M059J (cell line): ENCODE data around the gene DNAH10. TPM values are rescaled to one million over a fixed set of nuclear protein-coding genes. Genes with fewer than 3 reads are reported as not detected.
A peak's percentile ranks its signal among the peaks of the same experiment; 100 is the strongest.

Experiments
- DNase-seq: peaks from one replicate; pipeline ENCODE4 v3.0.0-alpha.2; 2012; ENCODE audit warnings: low read depth
- total RNA-seq: library from RNA; depleted of rRNA; stranded (reverse); fragments of >200 nt; shearing (Covaris generic); gene quantifications from 2 replicates; pipeline ENCODE4 v1.2.3, GENCODE V29; 2014; rRNA removed

The DNAH10 gene
- total RNA-seq, 1 experiment from 2014 or later = not detected

DNA sequence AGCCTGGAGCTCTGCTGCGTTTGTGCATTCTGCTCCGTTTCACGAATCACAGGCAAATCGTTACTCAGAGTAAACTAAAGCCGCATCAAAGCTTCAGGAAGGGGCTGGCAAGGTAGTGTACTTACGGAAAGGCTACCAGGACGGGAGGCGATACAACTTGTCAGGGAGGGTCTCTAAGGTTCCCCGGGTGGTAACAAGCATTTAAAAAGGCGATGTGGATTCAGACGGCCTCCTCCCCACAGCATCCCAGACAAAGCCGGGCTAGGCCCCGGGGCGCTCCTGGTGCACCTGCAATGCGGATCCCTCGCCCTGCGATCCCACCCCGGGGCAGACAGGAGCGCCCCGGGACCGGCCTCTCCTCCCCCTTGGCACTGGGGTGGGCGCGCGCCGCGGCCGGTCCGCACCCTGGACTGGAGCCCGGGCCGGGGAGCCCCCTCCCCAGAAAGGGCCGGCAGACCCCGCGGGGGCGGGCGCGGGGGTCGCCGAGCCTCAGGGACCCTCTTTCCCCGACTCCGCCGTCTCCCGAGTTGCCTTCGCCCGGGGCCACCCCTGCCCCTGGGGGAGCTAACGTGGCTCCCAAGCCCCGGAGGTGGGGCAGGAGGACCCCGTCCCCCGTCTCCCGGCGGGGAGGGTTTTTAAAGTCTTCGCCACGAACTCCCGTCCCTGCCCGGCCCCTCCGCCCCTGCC lies 209.8 kb downstream of the DNAH10 start:
- DNase-seq = peak; percentile 53

DNA sequence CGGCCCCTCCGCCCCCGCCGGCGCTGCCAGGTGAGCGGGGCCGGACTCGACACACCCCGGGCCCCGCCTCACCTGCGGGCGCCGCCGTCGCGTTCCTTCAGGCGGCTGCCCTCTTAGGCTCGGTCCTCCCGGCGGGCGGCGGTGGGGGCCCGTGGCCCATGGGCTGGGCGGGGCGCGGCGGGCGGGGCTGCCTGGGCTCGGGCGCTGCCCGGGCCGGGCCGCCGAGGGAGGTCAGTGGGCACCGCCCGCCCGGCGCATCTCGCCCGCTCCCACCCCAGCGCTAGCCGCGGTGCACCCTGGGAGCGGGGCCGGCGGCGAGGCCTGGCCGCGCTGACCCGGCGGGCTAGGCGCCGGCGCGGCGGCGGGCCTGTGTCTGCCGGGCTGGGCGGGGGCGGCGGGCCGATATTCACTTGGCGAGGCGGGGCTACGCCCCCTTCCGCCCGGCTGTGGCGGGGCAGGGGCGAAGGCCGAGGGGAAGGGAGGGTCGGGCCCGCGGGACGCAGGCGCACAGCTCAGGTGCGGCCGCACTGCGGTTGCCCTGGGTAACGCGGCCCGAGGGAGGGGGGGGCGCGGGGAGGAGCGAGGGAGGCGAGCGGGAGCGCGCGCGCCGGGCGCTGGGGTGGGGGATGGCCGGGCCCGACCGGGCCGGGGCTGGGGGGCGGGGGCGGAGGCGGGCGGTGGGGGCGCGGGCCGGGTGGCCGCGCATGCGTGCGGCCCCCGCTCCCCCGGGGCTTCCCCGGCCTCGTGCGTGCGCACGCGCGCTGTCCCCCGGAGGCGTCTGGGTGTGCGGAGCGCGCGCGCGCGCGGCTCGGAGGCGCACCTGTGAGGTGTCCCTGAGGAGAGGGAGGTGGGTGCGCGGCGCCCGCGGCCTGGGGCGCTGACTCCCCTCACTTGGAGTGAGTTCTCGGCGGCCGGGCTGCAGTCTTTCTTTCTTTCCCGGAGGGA lies 210.6 kb downstream of the DNAH10 start, which contains the start of the genes CCDC92 and ZNF664:
Gene CCDC92, minus strand, starts transcription at position 375 of the 945 bp plus-strand sequence. CDS start 28,526 bp downstream, outside the sequence.
Gene ZNF664, plus strand, starts transcription at position 759 of the 945 bp plus-strand sequence. CDS start 38,930 bp downstream, outside the sequence.
- DNase-seq = peak; percentile 83

DNA sequence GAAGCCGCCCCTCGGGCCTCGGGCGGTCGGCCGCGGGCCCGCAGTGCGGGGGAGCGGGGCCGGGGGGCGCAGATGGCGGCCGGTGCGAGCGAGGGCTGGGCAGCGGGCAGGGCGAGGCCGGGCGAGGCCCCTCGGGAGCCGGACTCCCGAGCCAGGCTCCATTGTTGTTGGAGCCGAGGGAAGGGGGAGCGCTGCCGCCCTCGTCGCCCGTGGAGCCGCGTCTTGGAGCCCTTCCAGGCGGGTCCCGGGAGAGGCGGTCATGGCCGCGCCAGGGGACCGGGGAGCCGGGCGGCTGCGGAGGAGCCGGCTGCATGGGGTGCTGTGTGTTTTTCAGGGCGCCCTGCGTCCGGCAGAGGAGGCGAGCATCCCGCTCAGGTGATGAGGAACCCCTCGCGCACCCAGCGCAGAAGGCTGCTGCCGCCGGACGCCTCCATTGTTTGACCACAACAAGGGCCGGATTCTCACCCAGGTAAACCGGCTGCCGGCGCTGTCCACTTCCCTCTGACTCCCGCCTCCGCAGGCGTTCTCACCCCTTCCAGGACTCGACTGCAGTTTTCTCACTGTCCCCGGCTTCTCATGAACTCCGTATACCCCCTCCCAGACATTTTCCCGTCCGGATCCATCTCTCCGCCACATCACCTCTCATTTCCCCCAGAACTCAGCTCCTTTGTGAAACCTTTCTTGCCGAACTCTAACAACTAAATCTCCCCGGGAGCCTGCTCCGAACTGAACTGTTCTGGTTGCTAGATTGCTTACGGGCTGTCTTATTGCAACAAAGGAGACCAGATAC lies 211.6 kb downstream of the DNAH10 start:
- peak; percentile 19 for DNase-seq

DNA sequence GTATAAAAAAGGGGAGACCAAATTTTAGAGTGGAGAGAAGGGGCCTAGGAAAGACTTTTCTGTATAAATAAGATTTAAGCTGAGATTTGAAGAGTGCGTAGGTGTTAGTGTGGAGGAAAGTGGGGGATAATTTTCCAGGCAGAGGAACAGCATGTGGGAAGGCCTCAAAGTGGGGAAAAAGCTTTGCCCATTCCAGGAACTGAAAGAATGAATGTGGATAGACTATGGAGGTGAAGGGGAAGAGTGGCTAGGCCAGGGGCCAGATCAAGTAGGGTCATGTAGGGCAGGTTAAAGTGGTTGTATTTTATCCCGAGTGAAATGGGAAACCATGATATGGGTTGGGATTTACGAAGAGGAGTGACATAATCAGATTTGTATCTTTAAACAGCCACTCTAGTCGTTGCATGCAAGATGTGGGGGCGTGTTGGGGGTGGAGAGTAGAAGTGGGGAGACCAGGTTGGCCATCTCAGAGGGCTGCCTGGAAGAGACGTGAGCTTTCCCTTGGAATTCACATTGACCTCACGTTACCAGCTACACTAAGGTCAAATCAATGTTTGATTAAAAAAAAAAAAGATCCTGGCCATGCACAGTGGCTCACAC lies 214.2 kb downstream of the DNAH10 start:
- no peak for DNase-seq

DNA sequence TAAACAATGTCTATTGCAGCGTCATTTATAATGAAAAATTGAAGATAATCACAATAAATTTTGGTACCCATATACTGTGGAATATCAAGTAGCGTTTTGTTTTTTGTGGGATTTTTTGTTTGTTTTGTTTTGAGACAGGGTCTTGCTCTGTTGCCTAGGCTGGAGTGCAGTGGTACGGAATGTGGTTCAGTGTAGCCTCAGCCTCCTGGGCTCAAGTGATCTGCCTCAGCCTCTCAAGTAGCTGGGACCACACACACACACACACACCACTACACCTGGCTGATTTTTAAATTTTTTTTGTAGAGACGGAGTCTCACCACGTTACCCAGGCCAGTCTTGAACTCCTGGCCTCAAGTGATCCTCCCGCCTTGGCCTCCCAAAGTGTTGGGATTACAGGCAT lies 217.5 kb downstream of the DNAH10 start:
- no peak for DNase-seq

DNA sequence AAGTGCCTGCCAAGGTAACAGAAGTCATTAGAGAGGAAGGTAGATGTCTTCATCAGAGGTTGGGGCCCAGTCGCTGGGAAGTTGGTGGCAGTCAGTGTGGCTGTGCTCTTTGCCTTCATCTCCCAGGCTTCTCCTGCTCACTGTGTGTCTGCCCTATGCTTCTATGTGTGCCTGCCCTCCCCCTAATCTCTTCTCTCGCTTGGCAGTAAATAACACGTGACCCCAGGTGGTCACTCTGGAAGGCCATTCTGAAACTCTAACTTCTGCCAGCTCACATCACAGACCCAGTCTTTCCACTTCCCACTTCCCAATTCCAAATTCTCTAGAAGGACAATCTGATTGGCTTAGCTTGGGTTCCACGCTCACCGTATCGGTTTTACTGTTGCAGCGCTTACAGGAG lies 220.2 kb downstream of the DNAH10 start:
- DNase-seq = no peak

DNA sequence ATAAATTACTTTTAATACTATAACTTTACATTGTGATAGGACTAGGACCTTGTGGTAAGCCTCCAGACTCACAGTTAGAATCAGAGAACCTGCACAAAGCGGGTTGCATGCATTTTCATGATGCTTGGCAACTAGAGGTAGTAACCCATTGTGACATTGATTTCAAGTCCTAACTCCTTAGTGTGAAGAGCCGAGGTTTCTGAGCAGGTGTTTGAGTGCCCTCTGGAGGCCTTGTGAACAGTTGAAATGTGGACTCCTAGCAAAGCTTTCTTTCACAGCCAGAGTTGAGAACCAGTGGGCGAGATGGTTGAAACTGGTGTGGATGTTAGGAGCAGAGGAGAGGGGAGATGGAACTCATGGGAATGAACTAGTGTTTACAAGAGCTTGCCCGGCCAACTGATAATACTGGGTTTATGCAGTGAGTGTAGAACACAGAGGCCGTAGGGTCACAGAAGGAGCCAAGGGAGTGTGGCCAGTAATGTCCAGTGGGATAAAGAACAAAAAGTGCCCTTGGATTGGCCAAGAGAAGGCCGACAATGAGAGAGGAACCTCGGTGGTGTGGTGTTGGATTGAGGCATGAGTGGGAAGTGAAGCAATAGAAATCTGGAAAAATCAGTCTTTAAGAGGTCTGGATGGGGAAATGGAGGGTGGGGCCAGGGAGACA lies 221.9 kb downstream of the DNAH10 start:
- DNase-seq = peak; percentile 64

DNA sequence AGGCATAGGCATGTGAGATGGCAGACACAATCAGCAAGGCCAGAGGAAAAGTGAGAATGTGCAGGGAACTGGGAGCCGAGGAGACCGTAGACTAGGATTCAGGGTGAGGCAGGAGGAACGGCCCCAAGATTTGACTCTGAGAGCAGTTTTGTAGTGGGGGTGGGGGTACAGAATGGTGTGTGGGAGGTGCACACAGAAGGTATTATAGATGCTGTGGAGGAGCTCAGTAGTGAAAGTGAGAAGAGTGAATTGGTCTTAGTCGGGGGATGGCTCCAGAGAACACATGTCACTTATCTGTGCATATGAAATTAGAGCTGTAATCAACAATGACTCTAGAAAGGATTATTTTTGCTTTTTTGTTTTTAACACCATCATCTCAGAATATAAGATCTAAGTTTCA lies 222.8 kb downstream of the DNAH10 start:
- DNase-seq = no peak

Other genes starting within 250 kb of the DNAH10 start
- 9.2 and 15.7 TPM in 2 replicates for gene RILPL1, start 228.6 kb upstream of the DNAH10 start, total RNA-seq
- 294 and 301 TPM in 2 replicates for gene TMED2, start 177.7 kb upstream of the DNAH10 start, total RNA-seq
- 18.9 and 33.6 TPM in 2 replicates for gene DDX55, start 160.2 kb upstream of the DNAH10 start, total RNA-seq
- 140 and 157 TPM in 2 replicates for gene EIF2B1, start 128.6 kb upstream of the DNAH10 start, total RNA-seq
- gene GTF2H3, start 128.5 kb upstream of the DNAH10 start, total RNA-seq = 61.3 and 67.7 TPM in 2 replicates
- gene TCTN2, start 91.2 kb upstream of the DNAH10 start, total RNA-seq = 17.4 and 22.9 TPM in 2 replicates
- gene ATP6V0A2, start 49.9 kb upstream of the DNAH10 start, total RNA-seq = 8.6 and 17.0 TPM in 2 replicates
- gene CCDC92, start 210.5 kb downstream of the DNAH10 start, total RNA-seq = 6.6 and 13.3 TPM in 2 replicates
- gene ZNF664, start 210.9 kb downstream of the DNAH10 start, total RNA-seq = 40.7 and 58.7 TPM in 2 replicates